Retinal pigment epithelial cell (primary cell): ENCODE measurements around the gene MRPS25.

ENCODE experiments used
- DNase-seq: peaks from one replicate; pipeline ENCODE4 v3.0.0-alpha.2; 2010; ENCODE audit warnings: low read depth
- H3K4me3 ChIP-seq: 2 replicates; pipeline ENCODE4 v1.5.1; 2011; ENCODE audit warnings: mild to moderate bottlenecking, low read length, control low read depth, moderate library complexity
- CTCF ChIP-seq: conservative IDR thresholded peaks from 2 replicates; pipeline ENCODE4 v1.5.1; 2011; ENCODE audit warnings: low read depth, low read length, control low read depth, inconsistent platforms

The MRPS25 gene

GRCh38 chr3:15044326-15044725 lies 20.8 kb downstream of the MRPS25 start:
- DNase-seq: no peak
- no peak overlapping the region for H3K4me3 ChIP-seq
- no peak for TF ChIP-seq CTCF

GRCh38 chr3:15043408-15044171 lies 21.5 kb downstream of the MRPS25 start:
- no peak overlapping the region for H3K4me3 ChIP-seq
- TF ChIP-seq CTCF: no peak
- no peak for DNase-seq

- no peak for TF ChIP-seq CTCF
- no peak overlapping the region for H3K4me3 ChIP-seq
- no peak for DNase-seq
These were observed 22.2 kb downstream of the MRPS25 start for GRCh38 chr3:15042936-15043335.

GRCh38 chr3:15041950-15042349 lies 23.2 kb downstream of the MRPS25 start:
- TF ChIP-seq CTCF: no peak
- DNase-seq: no peak

GRCh38 chr3:15040844-15041243 lies 24.3 kb downstream of the MRPS25 start:
- no peak for TF ChIP-seq CTCF
- DNase-seq: no peak
- H3K4me3 ChIP-seq: no peak overlapping the region

More at GRCh38 chr3:15041950-15042349, 23.2 kb downstream of the MRPS25 start:
- no peak overlapping the region for H3K4me3 ChIP-seq

GRCh38 chr3:15038306-15038705 lies 26.8 kb downstream of the MRPS25 start:
- no peak for TF ChIP-seq CTCF
- H3K4me3 ChIP-seq: no peak overlapping the region
- DNase-seq: no peak

- H3K4me3 ChIP-seq: no peak overlapping the region
- TF ChIP-seq CTCF: no peak
- DNase-seq: no peak
These were observed 32.0 kb downstream of the MRPS25 start for GRCh38 chr3:15033103-15033502.
